GM12864 (cell line): ENCODE data around the gene TECTA.
"Not testable (repeated sequence)": the region's sequence is repeated elsewhere in the genome, so short reads cannot be mapped to it uniquely, and the experiment has no call there.

Source experiments
- DNase-seq: peaks from one replicate; pipeline ENCODE4 v3.0.0-alpha.2; 2011; ENCODE audit warnings: low read depth
- H3K4me3 ChIP-seq: 2 replicates; pipeline ENCODE4 v1.5.1; 2011; ENCODE audit warnings: mild to moderate bottlenecking, low read depth, low read length, control low read depth
- CTCF ChIP-seq: IDR thresholded peaks from 2 replicates; pipeline ENCODE4 v1.5.1; 2011; ENCODE audit warnings: low read depth, mild to moderate bottlenecking, moderate library complexity, low read length, control low read depth, inconsistent platforms; ENCODE audit errors: missing control alignments

Gene TECTA

GRCh38 chr11:121161349-121161917 is 60.4 kb downstream of the TECTA start:
- no peak for TF ChIP-seq CTCF
- H3K4me3 ChIP-seq = no peak overlapping the region

GRCh38 chr11:121163658-121164308 is 62.7 kb downstream of the TECTA start:
- TF ChIP-seq CTCF = no peak
- DNase-seq = no peak
- no peak overlapping the region for H3K4me3 ChIP-seq

More at GRCh38 chr11:121161349-121161917, 60.4 kb downstream of the TECTA start:
- no peak for DNase-seq

- not testable (repeated sequence) for DNase-seq, H3K4me3 ChIP-seq
Observed at GRCh38 chr11:121177629-121178028, 76.6 kb downstream of the TECTA start.

- no peak overlapping the region for H3K4me3 ChIP-seq
- no peak for TF ChIP-seq CTCF
- no peak for DNase-seq
Observed at GRCh38 chr11:121179306-121179705, 78.3 kb downstream of the TECTA start.

- no peak for DNase-seq
- TF ChIP-seq CTCF = no peak
- no peak overlapping the region for H3K4me3 ChIP-seq
Observed at GRCh38 chr11:121180183-121180582, 79.1 kb downstream of the TECTA start.

- no peak for DNase-seq
- no peak overlapping the region for H3K4me3 ChIP-seq
- TF ChIP-seq CTCF = no peak
Observed at GRCh38 chr11:121188776-121189175, 87.7 kb downstream of the TECTA start.

GRCh38 chr11:121191818-121192217 is 90.8 kb downstream of the TECTA start:
- TF ChIP-seq CTCF = no peak
- H3K4me3 ChIP-seq = no peak overlapping the region
- no peak for DNase-seq
